NCI-H774 (cell line): Measurements from ENCODE around the gene CUL1.

ENCODE experiments used
- DNase-seq: peaks from one replicate; lab custom pipeline; 2025; lab: John Stamatoyannopoulos, UW

The CUL1 gene

DNA sequence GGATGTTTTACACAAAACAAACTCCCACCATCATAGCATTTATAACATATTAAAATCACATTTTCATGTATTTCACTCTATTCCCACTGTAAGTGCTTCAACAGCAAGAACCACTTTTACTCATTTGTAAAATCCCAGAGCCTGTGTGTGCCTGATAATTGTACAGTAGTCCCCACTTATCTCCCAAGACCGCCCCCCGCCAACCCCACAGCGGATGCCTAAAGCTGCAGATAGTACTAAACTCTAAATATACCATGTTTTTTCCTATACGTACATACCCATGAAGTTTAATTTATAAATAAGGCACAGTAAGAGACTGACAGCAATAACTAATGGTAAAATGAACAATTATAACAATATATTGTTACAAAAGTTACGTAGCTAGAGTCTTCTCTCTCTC, 151.9 kb downstream of the CUL1 start:
- DNase-seq, result no peak
